ENCODE results near the gene NOX5. TPM values are rescaled to one million over a fixed set of nuclear protein-coding genes. Genes with fewer than 3 reads are reported as not detected.

NOX5 gene
- total and polyA plus RNA-seq, 2 of the 4 experiments (the other 2 are of a cell fraction): 0.07 TPM; not detected in 1

GRCh38 chr15:68967948-68968347, 46.5 kb upstream of the NOX5 start:
- Histone ChIP-seq H4K91ac (ENCODE audit: insufficient read depth, low read depth, low read length) (no peak overlapping the region), H4K20me1 (ENCODE audit: insufficient read depth, low read length) (no peaks in the 10 kb centered on the region), H3K18ac (ENCODE audit: low read depth, low read length) (no peak overlapping the region), H3K27me3 (ENCODE audit: control insufficient read depth, insufficient read depth, low read length) (peaks cover 3% of the 10 kb centered on the region), H2BK120ac (ENCODE audit: low read depth, low read length) (no peak overlapping the region), H3K9ac (ENCODE audit: low read depth, low read length) (no peak overlapping the region), H3K36me3 (ENCODE audit: control insufficient read depth, insufficient read depth, low read length) (no peaks in the 10 kb centered on the region), H2BK20ac (ENCODE audit: low read depth, low read length) (no peak overlapping the region), H3K56ac (ENCODE audit: extremely low read depth, insufficient read depth, low read length) (no peak overlapping the region), H2AK5ac (ENCODE audit: low read depth, low read length) (no peak overlapping the region), H3K79me1 (ENCODE audit: low read depth in 1 of 2, low read length in 2 of 2) (no peaks in the 10 kb centered on the region), H3K9me1 (ENCODE audit: insufficient read depth, low read length) (no peaks in the 10 kb centered on the region), H4K8ac (ENCODE audit: low read depth in 2 of 2, low read length in 2 of 2) (no peak overlapping the region), H3K9me3 (ENCODE audit: control insufficient read depth, insufficient read depth, low read length) (peaks cover 3% of the 10 kb centered on the region), H3K14ac (replicated peaks; ENCODE audit: low read depth, low read length) (no peak overlapping the region), H3K23ac (ENCODE audit: low read depth, low read length) (no peak overlapping the region), H2AFZ (replicated peaks; ENCODE audit: low read length, poor library complexity) (no peak overlapping the region), H4K5ac (ENCODE audit: low read depth, low read length) (no peak overlapping the region), H2BK5ac (ENCODE audit: low read depth, low read length, poor library complexity, severe bottlenecking) (no peak overlapping the region), H2BK15ac (ENCODE audit: low read depth, low read length) (no peak overlapping the region), H3K4me3 (ENCODE audit: insufficient read depth, low read depth, low read length) (no peak overlapping the region), H2AK9ac (replicated peaks; ENCODE audit: low read depth, low read length, poor library complexity) (no peak overlapping the region), H3K4me2 (ENCODE audit: low read depth, low read length) (no peak overlapping the region), H3K4me1 (ENCODE audit: control insufficient read depth, insufficient read depth, low read length) (no peaks in the 10 kb centered on the region), H3K4ac (ENCODE audit: low read depth, low read length) (no peak overlapping the region), H3K27ac (ENCODE audit: insufficient read depth, low read length) (no peak overlapping the region)
- CTCF ChIA-PET: no interaction called here
- TF ChIP-seq POLR2A (IDR thresholded peaks at IDR 0.05; ENCODE audit: low read depth, low read length) (no peak), MAFK (IDR thresholded peaks at IDR 0.05; ENCODE audit: low read depth, low read length) (peak; percentile 95)
- DNase-seq (no peak), ATAC-seq (ENCODE audit: low read depth) (no peak)
- intact Hi-C loops (cut with micrococcal nuclease): no loop called here
- no TSS peak for BruUV-seq (replicated peaks)
- dilution Hi-C loops (cut with HindIII; ENCODE audit: low sequenced_read_pairs, unreplicated experiment): no loop called here
- in situ Hi-C loops (cut with MboI; ENCODE audit: low sequenced_read_pairs): no loop called here
- POLR2A ChIA-PET (ENCODE audit: unreplicated experiment): no interaction called here
